A549 (cell line): ENCODE results near the gene CCL20. TPM values are rescaled to one million over a fixed set of nuclear protein-coding genes. Genes with fewer than 3 reads are reported as not detected.
A peak's percentile ranks its signal among the peaks of the same experiment; 100 is the strongest.

Experiments used
- ATAC-seq, 2 experiments: fragments of 200-7000 bp in 1 of 2; fragments of >200 bp in 1 of 2; cut with Nextera tagmentation in 1 of 2; cut with Tn5 transposase in 1 of 2; 3 replicates each; pipeline versions ENCODE4 v1.8.0 to v1.9.1; 2018 to 2020; ENCODE audit warnings: mild to moderate bottlenecking in 1 of 2, moderate library complexity in 1 of 2
- CTCF ChIA-PET: fragments of 300-600 bp; sonication (Branson Sonifier 250); formaldehyde crosslinking; extraction: SDS; loops from one replicate; lab custom pipeline; 2021; ENCODE audit warnings: antibody characterized with exemption, inconsistent platforms; lab: Yijun Ruan, JAX
- POLR2A ChIA-PET: fragments of 350-600 bp; formaldehyde crosslinking; extraction: SDS; loops from one replicate; lab custom pipeline; 2021; ENCODE audit warnings: antibody characterized with exemption, inconsistent platforms; lab: Yijun Ruan, JAX
- DNase-seq, 2 experiments: peaks; one replicate each; pipeline versions ENCODE4 v3.0.0 to v3.0.0-alpha.2; 2011 to 2016; ENCODE audit warnings: low read depth in 1 of 2, low spot score in 1 of 2
- FAIRE-seq: peaks from 2 replicates; lab custom pipeline; 2011; peaks lifted over from hg19 to GRCh38; lab: Jason Lieb, UNC
- H3K27ac ChIP-seq, 2 experiments: fragments of >200 bp; sonication (Bioruptor Twin); formaldehyde crosslinking; 3 replicates each; pipeline ENCODE4 v1.5.1; 2016 to 2017
- H3K4me1 ChIP-seq: fragments of >200 bp; sonication (Bioruptor Twin); formaldehyde crosslinking; 3 replicates; pipeline ENCODE4 v1.6.1; 2016
- H3K4me2 ChIP-seq: fragments of >200 bp; sonication (Bioruptor Twin); formaldehyde crosslinking; 3 replicates; pipeline ENCODE4 v1.6.1; 2016
- H3K4me3 ChIP-seq: fragments of >200 bp; sonication (Bioruptor Twin); formaldehyde crosslinking; 3 replicates; pipeline ENCODE4 v1.5.1; 2016
- H3K9me3 ChIP-seq: fragments of >200 bp; sonication (Bioruptor Twin); formaldehyde crosslinking; 3 replicates; pipeline ENCODE4 v1.6.1; 2016
- BCL3 ChIP-seq: fragments of >200 bp; sonication (Bioruptor Twin); formaldehyde crosslinking; IDR thresholded peaks from 3 replicates; pipeline ENCODE4 v1.6.1; 2016
- BHLHE40 ChIP-seq: IDR thresholded peaks from 2 replicates; pipeline ENCODE4 v1.6.1; 2012; ENCODE audit warnings: low read depth, low read length, inconsistent platforms
- CTCF ChIP-seq: fragments of >200 bp; sonication (Bioruptor Twin); formaldehyde crosslinking; IDR thresholded peaks from 3 replicates; pipeline ENCODE4 v1.5.1; 2016
- E2F6 ChIP-seq: IDR thresholded peaks from 2 replicates; pipeline ENCODE4 v1.6.1; 2012; ENCODE audit warnings: low read depth, borderline replicate concordance
- ELK1 ChIP-seq: fragments of 150-350 bp; IDR thresholded peaks from 2 replicates; pipeline ENCODE4 v1.6.1; 2014; ENCODE audit warnings: low read depth, mild to moderate bottlenecking, low read length
- ESRRA ChIP-seq: fragments of 150-350 bp; IDR thresholded peaks from 2 replicates; pipeline ENCODE4 v1.6.1; 2014; ENCODE audit warnings: mild to moderate bottlenecking, low read length, borderline replicate concordance
- FOXS1 ChIP-seq: fragments of 250-450 bp; sonication (Bioruptor Pico); IDR thresholded peaks from 2 replicates; pipeline ENCODE4 v1.5.0; 2020; ENCODE audit warnings: mild to moderate bottlenecking, moderate library complexity
- HDAC2 ChIP-seq: fragments of 200-600 bp; sonication (generic); IDR thresholded peaks from 2 replicates; pipeline ENCODE4 v1.6.1; 2016
- HEYL ChIP-seq: fragments of 250-450 bp; sonication (Bioruptor Pico); IDR thresholded peaks from 2 replicates; pipeline ENCODE4 v1.8.0; 2021; ENCODE audit warnings: mild to moderate bottlenecking, moderate library complexity
- HMGXB4 ChIP-seq: fragments of 250-450 bp; sonication (Bioruptor Pico); IDR thresholded peaks from 2 replicates; pipeline ENCODE4 v1.5.0; 2021; ENCODE audit warnings: mild to moderate bottlenecking, moderate library complexity, borderline replicate concordance
- JUNB ChIP-seq: fragments of >200 bp; sonication (Bioruptor Twin); formaldehyde crosslinking; IDR thresholded peaks from 2 replicates; pipeline ENCODE4 v1.6.1; 2016
- KDM1A ChIP-seq: fragments of 200-600 bp; sonication (generic); IDR thresholded peaks from 2 replicates; pipeline ENCODE4 v1.6.1; 2016; ENCODE audit warnings: low read depth, mild to moderate bottlenecking
- PBX3 ChIP-seq: IDR thresholded peaks from 2 replicates; pipeline ENCODE4 v1.6.1; 2012
- PHF8 ChIP-seq: fragments of 200-600 bp; sonication (generic); IDR thresholded peaks from 2 replicates; pipeline ENCODE4 v1.6.1; 2016; ENCODE audit warnings: low read depth, mild to moderate bottlenecking, antibody characterized with exemption, moderate library complexity, borderline replicate concordance
- POLR2AphosphoS2 ChIP-seq: conservative IDR thresholded peaks from 2 replicates; pipeline ENCODE4 v1.6.1; 2012; ENCODE audit warnings: low read length, improper control_type of control experiment, inconsistent platforms
- RAD21 ChIP-seq, 2 experiments: fragments of >200 bp in 1 of 2; sonication (Bioruptor Twin) in 1 of 2; formaldehyde crosslinking in 1 of 2; IDR thresholded peaks in 1 of 2; conservative IDR thresholded peaks in 1 of 2; 2 replicates in 1 of 2; 3 replicates in 1 of 2; pipeline ENCODE4 v1.6.1; 2012 to 2018; ENCODE audit warnings: inconsistent platforms in 1 of 2
- REST ChIP-seq: fragments of 200-600 bp; sonication (generic); IDR thresholded peaks from 2 replicates; pipeline ENCODE4 v1.6.1; 2016; ENCODE audit warnings: antibody characterized with exemption, mild to moderate bottlenecking, moderate library complexity
- RFX5 ChIP-seq: fragments of 450-650 bp; IDR thresholded peaks from 2 replicates; pipeline ENCODE4 v1.7.1; 2014; ENCODE audit warnings: antibody characterized with exemption, mild to moderate bottlenecking, moderate library complexity
- SMC3 ChIP-seq: fragments of >200 bp; sonication (Bioruptor Twin); formaldehyde crosslinking; IDR thresholded peaks from 3 replicates; pipeline ENCODE4 v1.6.1; 2018; ENCODE audit warnings: inconsistent platforms
- TP53 ChIP-seq: fragments of 250-450 bp; sonication (Bioruptor Pico); IDR thresholded peaks from 2 replicates; pipeline ENCODE4 v1.5.0; 2021; ENCODE audit warnings: mild to moderate bottlenecking, moderate library complexity
- ZNF302 ChIP-seq: fragments of 250-450 bp; sonication (Bioruptor Pico); IDR thresholded peaks from 2 replicates; pipeline ENCODE4 v1.9.0; 2021; ENCODE audit warnings: inconsistent platforms, mild to moderate bottlenecking, moderate library complexity
- WGBS: methylation state at CpG from one replicate; pipeline ENCODE4 v1.1.6; 2017; ENCODE audit errors: missing lambda C conversion rate; 5-methylcytosine and 5-hydroxymethylcytosine counted together
- polyA plus RNA-seq, 4 experiments: library from polyadenylated mRNA; depleted of rRNA in 3 of 4; stranded (reverse); fragments of >200 nt; fragmentation: RNase III in 1 of 4; extraction: RNeasy Plus Mini Kit Qiagen cat#74134 plus additional on column Dnase treatment in 1 of 4; gene quantifications; 2 replicates in 3 of 4; 3 replicates in 1 of 4; pipeline ENCODE4 v1.2.3, GENCODE V29; 2011 to 2017

Gene CCL20
- polyA plus RNA-seq, 2 of the 4 experiments (the other 2 are of a cell fraction), result 0.43 to 3.4 TPM

- CTCF ChIA-PET, result interaction anchor here (0.6 to 5.8 kb wide), 27 partner anchors 8 to 796 kb away, joined by 3 to 68 read pairs (median 5); partner anchors contain the start of gene DAW1
- Histone ChIP-seq H3K4me3 (no peak overlapping the region), H3K27ac (peak overlapping the region; percentile 90 to 94), H3K4me1 (peaks cover 47% of the 10 kb centered on the region), H3K4me2 (peak overlapping the region; percentile 65), H3K9me3 (no peaks in the 10 kb centered on the region)
- POLR2A ChIA-PET, result interaction anchor here (0.6 to 2.1 kb wide), 4 partner anchors 15 to 192 kb away, joined by 3 to 10 read pairs (median 4); no protein-coding TSS in a partner anchor
- ATAC-seq, result peak in 1 of 2 experiments; percentile 2; a peak in 1 of 6 replicates
- peak; percentile 27 to 80 for DNase-seq
- peak; percentile 43 for TF ChIP-seq SMC3
- TF ChIP-seq RFX5, result no peak
- TF ChIP-seq CTCF, result peak; percentile 85
- peak; percentile 67 to 74 for TF ChIP-seq RAD21 (conservative IDR thresholded peaks at IDR 0.05 in 1 of 2, IDR thresholded peaks at IDR 0.05 in 1 of 2)
- 14% methylated on average over 8 of the region's 8 CpGs for WGBS
- FAIRE-seq, result no peak
These were observed 48.6 kb downstream of the CCL20 start for GRCh38 chr2:227862227-227862740.

GRCh38 chr2:227862741-227863588, 49.3 kb downstream of the CCL20 start:
- ATAC-seq (peak; percentile 93 to 94), FAIRE-seq (no peak), DNase-seq (peak; percentile 85 to 88)
- WGBS, result 7% methylated on average over 7 of the region's 7 CpGs
- H3K4me2 ChIP-seq, result peak overlapping the region; percentile 65
- H3K9me3 ChIP-seq, result no peaks in the 10 kb centered on the region
- H3K4me1 ChIP-seq, result peaks cover 47% of the 10 kb centered on the region
- ChIA-PET CTCF (interaction anchor here (0.6 to 5.8 kb wide), 26 partner anchors 9 to 796 kb away, joined by 3 to 68 read pairs (median 5); partner anchors contain the start of gene DAW1), POLR2A (interaction anchor here (1.3 to 2.1 kb wide), 3 partner anchors 14 to 97 kb away, joined by 3 to 10 read pairs (median 4); no protein-coding TSS in a partner anchor)
- H3K27ac ChIP-seq, result peak overlapping the region; percentile 90 to 94
- H3K4me3 ChIP-seq, result no peak overlapping the region
- TF ChIP-seq PBX3 (no peak), ELK1 (no peak), E2F6 (no peak), HEYL (CRISPR knock-in tag) (peak; percentile 58; the same call in 1 of the 2 replicates), HDAC2 (no peak), JUNB (peak; percentile 80), ZNF302 (no peak), REST (no peak), HMGXB4 (CRISPR knock-in tag) (no peak), POLR2AphosphoS2 (no peak), PHF8 (no peak), BCL3 (no peak), ESRRA (no peak), TP53 (CRISPR knock-in tag) (no peak), KDM1A (no peak), FOXS1 (no peak), BHLHE40 (no peak)
